Measurements from ENCODE around the gene NFATC2. TPM values are rescaled to one million over a fixed set of nuclear protein-coding genes. Genes with fewer than 3 reads are reported as not detected.

The NFATC2 gene
- total and polyA plus RNA-seq, 2 of the 4 experiments (the other 2 are of a cell fraction) = 0.18 to 0.38 TPM

DNA sequence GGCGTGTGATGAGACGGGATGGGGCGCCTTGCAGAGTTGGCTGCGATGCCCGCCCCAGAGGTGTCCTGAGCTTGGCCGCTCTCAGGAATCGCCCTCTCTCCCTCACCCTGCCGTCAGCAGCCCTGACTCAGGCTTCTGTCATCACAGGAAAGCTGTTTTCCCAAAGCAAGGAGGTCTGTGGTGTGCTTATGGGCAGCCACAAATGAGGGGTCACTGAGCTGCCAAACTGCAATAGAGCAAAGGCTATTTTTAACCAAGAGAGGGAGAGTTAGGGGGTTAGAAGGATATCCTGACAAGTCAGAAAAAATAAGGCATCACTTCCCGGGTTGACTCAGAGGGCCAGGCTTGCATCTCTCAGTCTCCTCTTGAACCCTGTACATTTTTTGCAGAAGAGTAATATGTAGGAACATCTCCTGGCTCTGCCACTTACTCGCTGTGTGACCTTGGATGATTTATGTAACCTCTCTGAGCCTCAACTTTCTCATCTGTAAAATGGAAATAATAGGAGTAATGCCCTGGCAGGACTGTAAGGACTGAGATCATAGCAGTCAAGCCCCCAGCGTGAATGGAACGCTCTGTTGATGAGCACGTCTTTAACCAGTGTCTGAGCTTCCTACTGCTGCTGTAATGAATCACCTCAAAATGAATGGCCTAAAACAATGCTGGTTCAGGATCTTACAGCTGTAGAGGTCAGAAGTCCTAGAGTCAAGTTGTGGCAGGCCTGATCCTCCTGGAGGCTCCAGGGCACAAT lies 181.9 kb downstream of the NFATC2 start (continued):
- peak; percentile 48; the same call in 1 of the 2 replicates for TF ChIP-seq MAFK (IDR thresholded peaks at IDR 0.05; ENCODE audit: low read depth, low read length)
- peak; percentile 99 for TF ChIP-seq FOS (IDR thresholded peaks at IDR 0.05; ENCODE audit: low read depth, low read length)

DNA sequence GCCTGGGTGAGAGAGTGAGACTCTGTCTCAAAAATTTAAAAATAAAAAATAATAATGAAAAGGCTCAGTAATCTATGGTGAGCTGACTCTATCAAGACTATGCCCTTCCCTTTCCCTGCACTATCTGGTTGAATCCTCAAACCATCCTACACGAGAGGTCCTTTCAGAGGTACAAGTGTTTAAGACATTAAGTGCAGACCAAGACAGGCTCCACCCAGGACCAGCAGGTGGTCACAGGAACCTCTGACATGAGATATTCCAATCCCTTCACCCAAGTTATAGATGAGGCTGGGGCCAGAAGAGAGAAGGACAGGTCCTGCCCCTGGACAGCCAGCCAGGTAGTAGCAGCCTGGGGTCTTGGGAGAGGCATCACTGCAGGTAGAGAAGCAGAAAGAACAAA lies 182.6 kb downstream of the NFATC2 start:
- peak overlapping the region; percentile 66 for H2BK5ac ChIP-seq (ENCODE audit: low read depth, low read length, poor library complexity, severe bottlenecking)
- CTCF ChIA-PET = interaction anchor here (1.0 kb wide), 1 partner anchor 337 kb away, joined by 3 read pairs; the partner anchor contains the start of gene KCNG1
- H3K4me3 ChIP-seq (ENCODE audit: insufficient read depth, low read depth, low read length) = no peak overlapping the region
- H3K79me1 ChIP-seq (ENCODE audit: low read depth in 1 of 2, low read length in 2 of 2) = peaks cover 0 to 27% of the 10 kb centered on the region in 2 experiments; a peak in 2 of 4 replicates
- H4K91ac ChIP-seq (ENCODE audit: insufficient read depth, low read depth, low read length) = peak overlapping the region; percentile 70
- intact Hi-C loops (cut with micrococcal nuclease) (no loop called here), dilution Hi-C loops (cut with HindIII; ENCODE audit: low sequenced_read_pairs, unreplicated experiment) (no loop called here), in situ Hi-C loops (cut with MboI; ENCODE audit: low sequenced_read_pairs) (no loop called here)
- peak overlapping the region; percentile 99 for H2BK20ac ChIP-seq (ENCODE audit: low read depth, low read length)
- H3K9ac ChIP-seq (ENCODE audit: low read depth, low read length) = no peak overlapping the region; the same call in 1 of the 2 replicates
- peak overlapping the region; percentile 60; the same call in 2 of the 3 replicates for H2BK15ac ChIP-seq (ENCODE audit: low read depth, low read length)
- peak overlapping the region; percentile 77; the same call in 1 of the 2 replicates for H3K18ac ChIP-seq (ENCODE audit: low read depth, low read length)
- H2AK5ac ChIP-seq (ENCODE audit: low read depth, low read length) = peak overlapping the region; percentile 97
- POLR2A ChIA-PET (ENCODE audit: unreplicated experiment) = no interaction called here
- peak overlapping the region; percentile 59; the same call in 1 of the 2 replicates for H3K56ac ChIP-seq (ENCODE audit: extremely low read depth, insufficient read depth, low read length)
- no peaks in the 10 kb centered on the region for H3K27me3 ChIP-seq (ENCODE audit: control insufficient read depth, insufficient read depth, low read length)
- H3K23ac ChIP-seq (ENCODE audit: low read depth, low read length) = peak overlapping the region; percentile 87
- DNase-seq = no peak
- peak overlapping the region; percentile 37 for H3K4me2 ChIP-seq (ENCODE audit: low read depth, low read length)
- no CpG with 5 or more reads among the region's 1 CpG for WGBS, 2 experiments (ENCODE audit: extremely low coverage in 2 of 2, insufficient read length in 1 of 2)
- H4K5ac ChIP-seq (ENCODE audit: low read depth, low read length) = peak overlapping the region; percentile 59; the same call in 1 of the 2 replicates
- H3K27ac ChIP-seq (ENCODE audit: insufficient read depth, low read length) = peak overlapping the region; percentile 18
- peak; percentile 5 for ATAC-seq (ENCODE audit: low read depth)
- H2BK120ac ChIP-seq (ENCODE audit: low read depth, low read length) = peak overlapping the region; percentile 97
- peak overlapping the region; percentile 59 for H2AK9ac ChIP-seq (replicated peaks; ENCODE audit: low read depth, low read length, poor library complexity)
- peak overlapping the region; percentile 67 for H2AFZ ChIP-seq (replicated peaks; ENCODE audit: low read length, poor library complexity)
- BruUV-seq (replicated peaks) = no TSS peak
- H3K4ac ChIP-seq (ENCODE audit: low read depth, low read length) = peak overlapping the region; percentile 95
- H3K36me3 ChIP-seq (ENCODE audit: control insufficient read depth, insufficient read depth, low read length) = no peaks in the 10 kb centered on the region
- H3K4me1 ChIP-seq (ENCODE audit: control insufficient read depth, insufficient read depth, low read length) = peaks cover 9% of the 10 kb centered on the region
- H4K8ac ChIP-seq (ENCODE audit: low read depth in 2 of 2, low read length in 2 of 2) = peak overlapping the region; percentile 62 to 85; a peak in 3 of 4 replicates
- peak overlapping the region; percentile 96 for H3K14ac ChIP-seq (replicated peaks; ENCODE audit: low read depth, low read length)
- no peaks in the 10 kb centered on the region for H4K20me1 ChIP-seq (ENCODE audit: insufficient read depth, low read length)
- peaks cover 34% of the 10 kb centered on the region for H3K9me1 ChIP-seq (ENCODE audit: insufficient read depth, low read length)
- no peaks in the 10 kb centered on the region; the same call in 1 of the 2 replicates for H3K9me3 ChIP-seq (ENCODE audit: control insufficient read depth, insufficient read depth, low read length)
- TF ChIP-seq NFE2L2 (IDR thresholded peaks at IDR 0.05; ENCODE audit: low read depth, low read length) (no peak), RCOR1 (IDR thresholded peaks at IDR 0.05; ENCODE audit: insufficient replicate concordance, low read length) (no peak), CEBPB (IDR thresholded peaks at IDR 0.05; ENCODE audit: low read depth, low read length) (no peak), MAFK (IDR thresholded peaks at IDR 0.05; ENCODE audit: low read depth, low read length) (no peak), RAD21 (IDR thresholded peaks at IDR 0.05; ENCODE audit: low read length) (no peak), MAZ (IDR thresholded peaks at IDR 0.05; ENCODE audit: borderline replicate concordance, low read depth, low read length) (no peak), FOS (IDR thresholded peaks at IDR 0.05; ENCODE audit: low read depth, low read length) (no peak), CHD1 (IDR thresholded peaks at IDR 0.05; ENCODE audit: low read depth, low read length) (no peak)
- TF ChIP-seq, protein P1, sequence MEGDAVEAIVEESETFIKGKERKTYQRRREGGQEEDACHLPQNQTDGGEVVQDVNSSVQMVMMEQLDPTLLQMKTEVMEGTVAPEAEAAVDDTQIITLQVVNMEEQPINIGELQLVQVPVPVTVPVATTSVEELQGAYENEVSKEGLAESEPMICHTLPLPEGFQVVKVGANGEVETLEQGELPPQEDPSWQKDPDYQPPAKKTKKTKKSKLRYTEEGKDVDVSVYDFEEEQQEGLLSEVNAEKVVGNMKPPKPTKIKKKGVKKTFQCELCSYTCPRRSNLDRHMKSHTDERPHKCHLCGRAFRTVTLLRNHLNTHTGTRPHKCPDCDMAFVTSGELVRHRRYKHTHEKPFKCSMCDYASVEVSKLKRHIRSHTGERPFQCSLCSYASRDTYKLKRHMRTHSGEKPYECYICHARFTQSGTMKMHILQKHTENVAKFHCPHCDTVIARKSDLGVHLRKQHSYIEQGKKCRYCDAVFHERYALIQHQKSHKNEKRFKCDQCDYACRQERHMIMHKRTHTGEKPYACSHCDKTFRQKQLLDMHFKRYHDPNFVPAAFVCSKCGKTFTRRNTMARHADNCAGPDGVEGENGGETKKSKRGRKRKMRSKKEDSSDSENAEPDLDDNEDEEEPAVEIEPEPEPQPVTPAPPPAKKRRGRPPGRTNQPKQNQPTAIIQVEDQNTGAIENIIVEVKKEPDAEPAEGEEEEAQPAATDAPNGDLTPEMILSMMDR (conservative IDR thresholded peaks at IDR 0.05; ENCODE audit: low read depth, low read length) = no peak
- TF ChIP-seq, protein P2, sequence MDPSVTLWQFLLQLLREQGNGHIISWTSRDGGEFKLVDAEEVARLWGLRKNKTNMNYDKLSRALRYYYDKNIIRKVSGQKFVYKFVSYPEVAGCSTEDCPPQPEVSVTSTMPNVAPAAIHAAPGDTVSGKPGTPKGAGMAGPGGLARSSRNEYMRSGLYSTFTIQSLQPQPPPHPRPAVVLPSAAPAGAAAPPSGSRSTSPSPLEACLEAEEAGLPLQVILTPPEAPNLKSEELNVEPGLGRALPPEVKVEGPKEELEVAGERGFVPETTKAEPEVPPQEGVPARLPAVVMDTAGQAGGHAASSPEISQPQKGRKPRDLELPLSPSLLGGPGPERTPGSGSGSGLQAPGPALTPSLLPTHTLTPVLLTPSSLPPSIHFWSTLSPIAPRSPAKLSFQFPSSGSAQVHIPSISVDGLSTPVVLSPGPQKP (IDR thresholded peaks at IDR 0.05; ENCODE audit: borderline replicate concordance, low read depth, low read length) = no peak
- TF ChIP-seq, protein P3, sequence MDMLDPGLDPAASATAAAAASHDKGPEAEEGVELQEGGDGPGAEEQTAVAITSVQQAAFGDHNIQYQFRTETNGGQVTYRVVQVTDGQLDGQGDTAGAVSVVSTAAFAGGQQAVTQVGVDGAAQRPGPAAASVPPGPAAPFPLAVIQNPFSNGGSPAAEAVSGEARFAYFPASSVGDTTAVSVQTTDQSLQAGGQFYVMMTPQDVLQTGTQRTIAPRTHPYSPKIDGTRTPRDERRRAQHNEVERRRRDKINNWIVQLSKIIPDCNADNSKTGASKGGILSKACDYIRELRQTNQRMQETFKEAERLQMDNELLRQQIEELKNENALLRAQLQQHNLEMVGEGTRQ (IDR thresholded peaks at IDR 0.05; ENCODE audit: low read depth, low read length) = no peak

Data from IMR-90 (cell line).